GM11168 (cell line): Measurements from ENCODE around the gene GNAT1.
"Not testable (repeated sequence)": the region's sequence is repeated elsewhere in the genome, so short reads cannot be mapped to it uniquely, and the experiment has no call there.

Experiments
- in situ Hi-C: fragments of 300-500 bp; cut with MboI; formaldehyde crosslinking; loops from one replicate; pipeline ENCODE4 v1.12.0; 2022; ENCODE audit warnings: low sequenced_read_pairs; ENCODE audit not compliant: unreplicated experiment

The GNAT1 gene

DNA sequence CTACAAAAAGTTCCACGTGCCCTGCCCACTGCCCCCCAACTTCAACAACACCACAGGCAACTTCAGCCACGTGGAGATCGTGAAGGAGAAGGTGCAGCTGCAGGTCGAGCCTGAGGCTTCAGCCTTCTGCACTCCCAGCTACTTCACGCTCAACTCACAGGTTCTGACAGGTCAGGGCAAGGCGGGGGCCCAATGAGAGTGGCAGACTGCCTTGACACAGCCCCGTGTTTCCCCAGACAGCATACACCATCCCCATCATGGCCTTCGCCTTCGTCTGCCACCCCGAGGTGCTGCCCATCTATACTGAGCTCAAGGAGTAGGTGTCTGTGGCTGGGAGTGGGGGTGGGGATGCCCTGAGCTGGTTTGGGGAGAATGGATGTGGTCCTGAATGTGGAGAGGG, 26.3 kb downstream of the GNAT1 start:
- in situ Hi-C loops: no loop called here

DNA sequence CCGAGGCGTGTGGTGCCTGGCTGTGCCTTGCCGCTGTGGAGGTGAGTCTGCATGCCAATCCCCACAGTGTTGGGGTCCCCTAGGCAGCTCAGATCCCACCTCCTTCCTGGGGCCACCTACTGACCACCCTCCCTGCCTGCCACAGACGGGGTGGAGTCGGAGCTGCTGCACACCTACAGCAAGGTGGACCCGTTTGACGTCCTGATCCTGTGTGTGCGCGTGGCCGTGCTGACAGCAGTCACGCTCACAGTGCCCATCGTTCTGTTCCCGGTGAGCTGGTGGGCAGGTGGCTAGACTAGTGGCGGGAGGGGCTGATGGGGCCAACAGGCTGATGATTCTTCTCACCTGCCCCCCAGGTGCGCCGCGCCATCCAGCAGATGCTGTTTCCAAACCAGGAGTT, 27.0 kb downstream of the GNAT1 start:
- in situ Hi-C loops: no loop called here

DNA sequence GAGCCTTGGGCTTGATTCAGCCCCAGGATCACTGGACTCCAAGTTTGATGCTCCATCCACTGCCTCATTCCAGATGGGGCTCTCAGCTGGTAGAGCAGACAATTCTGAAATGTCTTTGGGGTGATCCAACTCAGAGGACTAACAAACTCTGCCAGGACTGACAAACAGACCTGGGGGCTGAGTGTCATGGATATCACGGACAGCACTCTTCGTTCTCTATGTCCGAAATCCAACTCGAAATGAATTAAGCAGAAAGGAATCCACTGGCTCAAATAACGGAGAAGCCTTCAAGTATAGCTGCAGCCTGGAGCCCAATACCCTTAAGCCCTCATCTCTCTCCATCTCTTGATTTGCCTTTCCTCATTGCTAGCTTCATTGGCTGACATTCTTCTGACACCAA, 27.9 kb downstream of the GNAT1 start:
- in situ Hi-C loops: no loop called here

DNA sequence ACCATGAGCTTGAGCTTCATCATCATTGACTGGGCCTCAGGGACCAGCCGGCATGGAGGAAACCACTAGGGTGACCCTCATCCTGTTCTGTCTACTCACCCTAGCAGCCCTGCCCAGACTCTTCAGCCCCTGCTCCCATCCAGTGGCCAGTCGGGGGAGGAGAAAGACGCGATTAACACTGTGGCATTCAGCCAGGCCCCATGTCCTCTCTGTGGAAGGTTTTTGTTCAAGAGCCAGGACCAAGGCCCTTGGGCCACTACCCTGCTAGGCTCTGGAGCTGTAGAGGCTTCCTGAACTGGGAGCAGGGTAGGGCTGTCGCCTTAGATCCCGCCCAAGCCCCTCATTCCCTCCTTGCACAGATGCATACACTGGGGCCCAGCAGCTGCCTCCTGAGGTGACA, 28.7 kb downstream of the GNAT1 start:
- in situ Hi-C loops: no loop called here

DNA sequence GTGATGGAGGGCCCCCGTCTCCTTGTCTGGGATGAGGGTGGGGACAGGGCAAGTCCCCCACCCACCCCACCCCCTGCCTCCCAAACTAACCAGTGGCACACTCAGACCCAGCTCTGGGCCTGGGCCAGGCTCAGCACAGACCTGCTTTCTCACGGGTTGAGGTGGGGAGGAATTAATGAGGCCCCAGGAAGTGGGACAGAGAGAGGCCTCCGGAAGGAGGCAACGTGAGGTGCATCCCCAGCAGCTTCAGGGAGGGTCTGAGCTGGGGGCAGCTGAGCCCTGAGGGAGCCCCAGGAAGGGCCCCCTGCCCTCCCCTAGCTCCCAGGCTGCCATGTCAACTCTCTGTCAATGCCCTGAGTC, 29.6 kb downstream of the GNAT1 start:
- in situ Hi-C loops: no loop called here

DNA sequence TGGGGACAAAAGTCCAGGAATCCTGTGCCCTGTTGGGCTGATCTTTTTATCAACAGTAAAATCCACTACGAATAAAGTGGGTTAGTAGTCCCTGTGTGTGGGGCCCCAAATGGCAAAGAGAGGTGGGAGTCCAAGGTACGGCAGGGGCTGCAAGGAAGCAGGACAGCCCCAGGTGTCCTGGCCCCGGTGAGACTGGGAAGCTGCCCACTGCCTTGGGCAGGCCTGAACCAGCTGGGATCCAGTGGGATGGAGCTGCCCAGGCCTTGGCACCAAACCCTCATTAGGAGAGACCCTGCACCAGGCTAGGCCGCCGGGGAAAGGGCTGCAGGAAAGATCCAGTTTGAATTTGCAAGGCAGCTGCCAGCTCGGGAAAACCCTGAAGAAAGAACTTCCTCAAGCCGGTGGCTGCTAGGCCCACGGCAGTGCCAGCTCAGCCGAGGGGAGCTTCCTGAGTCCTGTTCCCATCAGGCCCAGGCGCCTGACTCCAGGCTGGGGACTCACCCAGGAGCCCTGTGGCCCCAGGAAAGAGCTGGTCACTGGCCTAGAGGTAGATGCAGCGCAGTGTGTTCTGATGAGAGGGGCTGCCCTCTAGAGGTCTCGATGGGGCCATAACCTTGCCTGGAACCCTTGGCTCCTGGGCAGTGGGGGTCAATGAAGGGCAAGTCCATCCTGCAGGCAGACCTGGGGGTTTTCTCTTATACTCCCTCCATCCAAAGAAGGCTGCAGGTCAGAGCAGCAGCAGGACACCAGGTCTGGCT, 30.2 kb downstream of the GNAT1 start:
- in situ Hi-C loops: no loop called here

DNA sequence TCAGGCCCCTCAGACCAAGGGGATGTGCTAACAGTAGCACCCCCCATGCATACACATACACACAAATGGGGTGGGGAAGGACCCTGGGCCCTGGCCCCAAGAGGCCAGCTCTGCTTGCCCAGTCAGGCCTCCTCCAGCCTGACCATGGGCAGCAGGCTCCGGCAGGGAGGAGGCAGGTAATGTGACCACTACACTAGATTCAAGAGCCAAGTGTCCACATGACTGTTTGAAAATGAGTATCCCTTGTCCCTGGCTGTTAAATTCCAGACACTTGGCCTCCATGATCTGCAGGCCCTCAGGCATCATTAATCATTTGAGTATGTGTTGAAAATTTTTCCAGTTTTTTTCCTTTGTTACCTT, 30.7 kb downstream of the GNAT1 start:
- in situ Hi-C loops: no loop called here

DNA sequence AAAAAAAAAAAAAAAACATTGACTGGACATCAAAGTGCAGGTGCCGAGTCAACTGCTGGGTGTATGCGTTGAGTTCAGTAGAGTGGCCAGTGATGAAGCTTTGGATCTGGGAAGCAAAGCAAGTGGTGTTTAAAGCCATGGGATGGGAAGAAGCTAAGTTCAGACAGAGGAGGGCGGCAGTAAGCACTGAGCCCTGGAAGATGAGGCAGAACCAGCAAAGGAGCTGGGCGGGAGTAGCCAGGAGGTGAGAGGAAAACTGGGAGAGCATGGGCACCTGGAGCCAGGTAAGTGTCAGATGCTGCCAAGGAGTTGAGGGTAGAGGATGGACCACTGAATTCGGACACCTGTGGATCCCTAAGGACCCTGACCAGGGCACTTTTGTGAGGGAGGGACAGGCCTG, 33.2 kb downstream of the GNAT1 start:
- in situ Hi-C loops: no loop called here

DNA sequence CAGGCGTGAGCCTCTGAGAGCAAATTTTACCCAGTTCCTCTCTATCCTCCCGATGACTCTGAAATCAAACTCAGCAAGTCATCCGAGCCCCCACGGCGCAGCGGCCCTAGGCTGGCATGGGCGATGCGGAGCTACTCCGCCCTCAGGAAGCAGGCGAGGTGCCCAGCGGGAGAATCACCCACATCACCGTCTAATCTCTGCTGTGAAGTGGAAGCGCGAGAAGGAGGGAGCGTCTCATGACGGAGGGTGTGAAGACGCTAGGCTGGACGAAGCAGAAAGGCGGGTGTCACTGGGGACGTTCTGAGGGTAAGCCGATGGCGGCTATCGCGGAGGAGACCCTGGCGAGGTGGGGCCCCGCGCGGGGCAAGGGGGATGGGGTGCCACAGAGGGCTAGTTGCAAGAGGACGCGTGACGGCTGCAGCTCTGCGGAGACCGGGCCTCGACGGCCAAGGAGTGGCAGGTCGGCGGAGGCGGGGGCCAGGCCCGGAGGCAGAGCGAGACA, 35.5 kb downstream of the GNAT1 start:
- in situ Hi-C loops: no loop called here

DNA sequence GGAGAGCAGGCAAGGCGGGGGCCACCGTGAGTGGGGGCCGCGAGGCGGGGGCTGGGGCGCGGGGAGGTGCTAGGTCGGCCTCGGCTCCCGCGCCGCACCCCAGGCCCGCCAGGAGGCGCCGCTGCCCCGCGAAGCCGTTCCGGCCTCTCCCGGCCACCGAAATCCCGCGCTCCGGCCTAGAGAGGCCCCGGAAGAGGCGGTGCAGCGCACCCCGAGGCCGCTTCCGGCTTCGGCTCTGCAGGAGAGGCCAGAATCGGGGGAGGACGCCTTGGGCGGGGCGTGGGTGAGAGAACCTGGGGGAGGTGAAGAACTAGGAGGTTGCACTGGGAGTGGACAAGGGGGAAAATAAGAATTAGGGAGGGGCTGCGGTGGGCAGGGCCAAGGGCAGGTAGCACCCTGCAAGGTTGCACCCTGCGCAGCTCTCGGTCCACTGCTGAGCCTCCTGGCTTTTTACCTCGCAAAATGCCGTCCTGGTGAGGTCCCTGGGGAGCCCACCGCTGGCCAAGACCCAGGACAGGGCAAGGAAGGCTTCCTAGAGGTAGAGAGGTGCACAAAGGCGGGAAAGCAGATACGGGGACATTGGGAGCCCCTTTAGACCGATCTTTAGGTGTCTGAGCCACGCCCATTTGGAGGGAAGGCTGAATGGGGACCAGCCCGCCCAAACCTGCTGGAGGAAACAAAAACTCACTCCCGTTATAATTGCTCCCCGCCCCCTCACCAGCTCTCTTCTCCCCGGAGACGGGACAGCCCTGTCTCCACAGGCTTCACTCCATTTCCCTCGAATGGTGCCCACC, 36.2 kb downstream of the GNAT1 start:
- in situ Hi-C loops: no loop called here

DNA sequence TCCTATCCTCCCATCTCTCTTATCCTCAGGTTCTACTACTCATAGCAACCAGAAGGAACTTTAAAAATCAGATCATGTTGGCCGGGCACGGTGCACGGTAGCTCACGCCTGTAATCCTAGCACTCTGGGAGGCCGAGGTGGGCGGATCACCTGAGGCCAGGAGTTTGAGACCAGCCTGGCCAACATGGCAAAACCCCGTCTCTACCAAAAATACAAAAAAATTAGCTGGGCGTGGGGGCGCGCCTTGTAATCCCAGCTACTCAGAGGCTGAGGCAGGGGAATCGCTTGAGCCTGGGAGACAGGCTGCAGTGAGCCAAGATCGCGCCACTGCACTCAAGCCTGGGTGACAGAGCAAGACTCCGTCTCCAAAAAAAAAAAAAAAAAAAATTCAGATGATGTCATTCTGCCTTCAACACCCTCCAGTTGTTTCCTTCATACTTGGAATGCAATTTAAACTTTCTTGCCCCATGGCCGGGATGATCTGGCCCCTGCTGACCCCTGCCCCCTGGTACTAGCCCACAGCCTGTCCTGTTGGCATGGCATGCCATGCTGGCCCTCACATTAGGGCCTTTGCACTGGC, 36.9 kb downstream of the GNAT1 start:
- in situ Hi-C loops: not testable (repeated sequence)

DNA sequence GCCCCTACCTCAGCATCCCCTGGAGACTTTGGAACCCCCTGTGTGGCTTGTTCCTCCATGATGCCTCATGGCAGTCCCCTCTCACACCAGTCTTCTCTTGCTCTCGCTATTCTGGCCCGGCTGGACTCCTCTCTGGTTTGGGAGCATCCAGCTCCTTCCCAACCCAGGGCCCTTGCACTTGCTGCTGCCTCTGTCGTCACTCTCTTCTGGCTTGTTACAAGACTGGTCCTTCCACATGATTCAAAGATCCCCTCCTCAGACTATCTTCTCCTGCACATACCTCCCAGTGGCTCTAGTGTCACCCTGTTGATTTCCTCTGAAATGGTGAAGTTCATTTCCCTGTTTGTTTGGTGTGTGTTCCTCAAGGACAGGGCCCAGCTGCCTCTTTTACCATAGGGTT, 38.1 kb downstream of the GNAT1 start:
- in situ Hi-C loops: no loop called here

DNA sequence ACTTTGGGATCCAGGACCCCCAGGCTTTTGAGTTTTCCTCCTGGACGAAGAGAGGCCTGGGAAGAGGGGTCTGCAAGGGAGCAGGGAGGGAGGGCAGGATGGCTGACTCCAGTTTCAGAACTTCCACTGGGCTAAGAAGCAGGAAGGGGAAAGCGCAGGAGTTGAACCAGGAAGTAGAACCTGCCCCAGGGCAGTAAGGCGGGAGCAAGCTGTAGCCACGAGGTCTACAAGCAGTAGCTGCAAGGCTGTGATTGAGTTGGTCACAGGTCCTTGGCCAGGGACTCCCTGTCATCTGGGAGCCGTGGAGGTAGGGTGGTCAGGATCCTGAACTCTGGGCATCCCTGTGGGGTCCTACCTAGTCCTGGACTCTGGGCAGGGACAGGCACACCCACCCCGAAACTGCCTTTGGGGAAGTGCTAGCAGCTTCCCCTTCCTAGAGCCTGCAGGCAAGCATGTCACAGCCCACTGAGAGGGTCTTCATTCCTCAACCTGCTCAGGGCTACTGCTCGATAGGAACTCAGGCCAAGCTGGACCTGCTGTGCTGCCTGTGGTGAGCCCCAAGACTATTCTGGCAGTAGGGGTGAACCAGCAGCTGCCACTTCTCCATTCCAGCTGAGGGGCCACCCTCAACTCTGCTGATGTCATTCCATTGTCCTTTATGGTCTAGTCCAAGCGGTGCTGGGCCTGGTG, 38.8 kb downstream of the GNAT1 start:
- in situ Hi-C loops: no loop called here

DNA sequence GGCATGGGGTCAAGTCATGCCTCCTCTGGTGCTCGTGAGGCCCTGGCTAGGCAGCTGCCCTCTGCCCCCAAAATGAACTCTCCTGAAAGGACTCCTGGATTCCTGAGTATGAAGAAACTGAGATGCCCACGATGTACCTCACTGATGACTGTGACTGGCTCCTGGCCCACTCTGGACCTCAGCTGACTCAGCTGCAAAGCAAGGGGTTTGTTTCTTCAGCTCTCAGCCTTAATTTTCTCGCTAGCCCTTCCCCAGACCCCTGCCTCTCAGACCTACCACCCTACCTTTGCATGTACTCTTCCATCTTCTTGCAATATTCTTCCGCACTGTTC, 39.4 kb downstream of the GNAT1 start:
- in situ Hi-C loops: no loop called here

DNA sequence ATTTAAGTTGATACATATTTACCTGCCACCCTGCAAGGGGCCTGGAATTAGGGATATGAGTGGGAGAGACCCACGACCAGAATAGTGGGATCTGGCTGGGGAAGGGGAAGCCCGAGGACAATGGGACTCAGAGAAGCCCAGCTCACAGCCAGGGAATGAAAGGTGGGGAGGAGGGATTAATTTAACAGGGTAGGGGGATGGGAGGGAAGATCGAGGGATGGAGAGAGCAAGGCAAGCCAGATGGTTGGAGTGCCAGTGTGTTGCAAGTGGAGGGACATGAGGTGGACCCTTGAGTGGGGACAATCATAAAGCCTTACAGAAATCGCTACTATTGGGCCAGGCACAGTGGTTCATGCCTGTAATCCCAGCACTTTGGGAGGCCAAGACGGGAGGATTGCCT, 40.2 kb downstream of the GNAT1 start:
- in situ Hi-C loops: no loop called here

DNA sequence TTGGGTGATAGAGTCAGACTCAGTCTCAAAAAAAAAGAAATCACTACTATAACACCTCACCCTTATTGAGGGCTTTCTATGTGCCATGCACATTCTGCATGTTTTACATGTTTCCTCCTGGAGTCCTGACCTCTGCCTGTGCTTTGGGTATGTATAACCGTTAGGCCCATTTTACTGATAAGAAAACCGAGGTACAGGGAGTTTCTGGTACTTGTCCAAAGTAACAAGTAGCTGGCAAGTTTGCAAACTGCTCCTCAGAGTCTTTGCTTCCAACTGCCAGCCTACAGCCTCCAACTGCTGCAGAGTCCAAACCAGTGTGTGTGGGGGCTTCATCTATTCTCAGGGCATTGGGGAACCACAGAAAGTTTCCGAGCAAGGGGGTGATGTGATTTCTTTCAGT, 40.9 kb downstream of the GNAT1 start:
- in situ Hi-C loops: no loop called here

DNA sequence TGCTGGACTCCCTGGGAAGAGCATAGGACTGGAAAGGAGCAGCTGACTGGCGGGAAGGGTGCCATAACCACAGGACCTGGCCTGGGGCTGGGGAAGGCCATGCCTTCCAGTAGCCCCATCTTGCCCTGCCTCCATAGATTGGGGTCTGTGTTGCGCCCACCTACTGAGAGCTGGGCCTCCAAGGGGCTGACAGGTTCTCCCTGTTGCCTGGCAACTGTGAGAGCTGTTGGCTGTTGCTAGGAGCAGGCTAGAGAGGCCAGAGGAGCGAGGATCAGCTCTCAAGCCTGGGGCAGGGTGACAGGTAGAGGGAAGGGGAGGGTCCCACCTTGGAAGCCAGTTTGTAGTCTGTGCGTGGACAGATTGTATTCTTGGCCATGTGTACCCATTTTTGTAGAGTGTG, 41.8 kb downstream of the GNAT1 start:
- in situ Hi-C loops: no loop called here

DNA sequence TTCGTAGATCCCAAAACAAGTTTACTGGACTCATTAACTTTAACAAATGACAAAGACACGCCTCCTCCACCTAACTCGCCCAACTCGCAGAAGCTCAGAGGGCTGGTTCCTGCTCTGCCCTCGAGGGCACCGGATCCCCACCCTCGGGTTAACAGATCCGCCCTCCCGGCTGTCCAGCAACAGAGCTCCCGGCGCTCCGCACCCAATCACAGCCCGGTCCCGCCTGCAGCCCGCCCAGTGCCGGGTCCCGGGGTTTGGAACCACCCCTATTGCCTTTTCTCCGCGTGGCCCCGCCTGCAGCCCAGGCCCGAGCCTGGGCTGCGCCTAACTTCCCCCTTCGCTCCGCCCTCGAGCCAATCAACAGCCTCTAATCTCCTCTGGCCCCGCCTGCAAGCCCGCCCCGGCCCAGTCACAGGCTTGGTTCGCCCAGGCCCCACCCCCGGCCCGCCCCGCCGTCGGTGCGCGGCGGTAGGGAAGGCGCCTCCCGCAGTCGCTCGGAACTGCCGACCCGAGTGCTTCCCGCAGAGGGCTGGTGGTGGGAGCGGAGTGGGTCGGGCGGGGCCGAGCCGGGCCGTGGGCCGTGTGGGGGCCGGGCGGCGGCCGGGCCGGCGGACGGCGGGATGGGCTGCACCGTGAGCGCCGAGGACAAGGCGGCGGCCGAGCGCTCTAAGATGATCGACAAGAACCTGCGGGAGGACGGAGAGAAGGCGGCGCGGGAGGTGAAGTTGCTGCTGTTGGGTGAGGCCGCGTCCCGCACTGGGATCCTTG, 44.5 kb downstream of the GNAT1 start, which contains the start of gene GNAI2:
Gene GNAI2, plus strand, starts transcription at position 489 of the 768 bp plus-strand sequence. Its CDS starts 132 bp downstream, at position 621.
- in situ Hi-C loops: no loop called here

DNA sequence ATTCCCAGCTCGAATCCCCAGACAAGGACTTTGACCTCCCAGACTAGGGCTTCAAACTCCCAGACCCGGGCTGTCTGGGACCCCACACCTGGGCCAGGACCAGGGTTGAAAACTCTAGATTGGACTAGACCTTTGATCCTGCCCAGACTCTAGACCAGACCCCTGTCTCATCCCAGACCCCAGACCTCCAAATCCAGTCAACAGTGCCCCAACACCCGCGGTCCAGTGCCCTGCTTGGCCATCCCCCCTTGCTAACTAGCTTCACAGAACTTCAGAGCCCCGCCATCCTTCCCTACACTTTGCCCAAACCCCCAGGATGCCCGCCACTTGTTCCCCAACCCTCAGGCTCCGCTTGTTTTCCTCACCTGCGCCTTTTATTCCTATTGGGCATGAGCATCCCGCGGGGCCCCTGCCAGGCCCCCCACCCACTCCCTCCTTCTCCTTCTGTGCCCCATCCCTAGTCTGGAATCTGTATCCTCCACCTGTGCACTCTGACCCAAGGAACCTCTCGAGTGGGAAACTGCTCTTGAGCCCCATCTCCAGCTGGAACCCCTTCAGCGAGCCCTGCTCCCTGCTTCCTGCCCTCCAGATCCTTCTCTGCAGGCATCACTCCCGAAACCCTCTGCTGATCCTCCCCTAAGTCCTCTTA, 45.2 kb downstream of the GNAT1 start:
- in situ Hi-C loops: no loop called here
